HG03457 (cell line): ENCODE results near the gene DCAF11.

Experiments
- ATAC-seq: cut with Tn5 transposase; IDR thresholded peaks from one replicate; pipeline ENCODE4 v1.9.1; 2021; ENCODE audit warnings: moderate number of reproducible peaks; ENCODE audit not compliant: unreplicated experiment

The DCAF11 gene

GRCh38 chr14:24156840-24157239 is 42.3 kb downstream of the DCAF11 start:
- ATAC-seq, result no peak

- no peak for ATAC-seq
These were observed 42.8 kb downstream of the DCAF11 start for GRCh38 chr14:24157331-24157730.

- ATAC-seq, result no peak
These were observed 45.4 kb downstream of the DCAF11 start for GRCh38 chr14:24159777-24160498.

GRCh38 chr14:24160499-24160849 is 45.9 kb downstream of the DCAF11 start:
- ATAC-seq, result peak; percentile 5

- peak; percentile 55 for ATAC-seq
These were observed 46.5 kb downstream of the DCAF11 start, which contains the start of gene IRF9 for GRCh38 chr14:24160850-24161804. Gene IRF9 (plus strand): TSS chr14:24161265. CDS start chr14:24162145, 880 bp downstream.

- ATAC-seq, result no peak
These were observed 47.5 kb downstream of the DCAF11 start for GRCh38 chr14:24162093-24162492.

- no peak for ATAC-seq
These were observed 50.0 kb downstream of the DCAF11 start for GRCh38 chr14:24164518-24164991.

- ATAC-seq, result no peak
These were observed 51.2 kb downstream of the DCAF11 start for GRCh38 chr14:24165785-24166184.

- ATAC-seq, result no peak
These were observed 53.0 kb downstream of the DCAF11 start for GRCh38 chr14:24167469-24168114.

- ATAC-seq, result peak; percentile 76
These were observed 57.1 kb downstream of the DCAF11 start, which contains the start of gene REC8 for GRCh38 chr14:24171422-24172260. Gene REC8 (plus strand): TSS chr14:24172080. CDS start chr14:24172553, 473 bp downstream.

- ATAC-seq, result no peak
These were observed 57.8 kb downstream of the DCAF11 start for GRCh38 chr14:24172261-24172860.

- ATAC-seq, result no peak
These were observed 58.3 kb downstream of the DCAF11 start for GRCh38 chr14:24172871-24173281.
